HL-60 (cell line): ENCODE measurements around the gene DGKE.

ENCODE experiments used
- DNase-seq, 2 experiments: peaks; one replicate each; pipeline ENCODE4 v3.0.0-alpha.2; 2010 to 2020; ENCODE audit warnings: low read depth in 1 of 2, low spot score in 1 of 2
- H3K27ac ChIP-seq: fragments of 250-450 bp; sonication (Bioruptor Pico); replicated peaks from 2 replicates; pipeline ENCODE4 v1.5.1; 2020; ENCODE audit warnings: mild to moderate bottlenecking, moderate library complexity
- H3K27me3 ChIP-seq: fragments of 250-450 bp; sonication (Bioruptor Pico); 2 replicates; pipeline ENCODE4 v1.5.1; 2021; ENCODE audit warnings: mild to moderate bottlenecking, moderate library complexity; ENCODE audit not compliant: insufficient read depth, poor library complexity, severe bottlenecking
- H3K4me3 ChIP-seq: replicated peaks from 2 replicates; pipeline ENCODE4 v1.5.1; 2011; ENCODE audit warnings: mild to moderate bottlenecking, control low read depth, low read length; ENCODE audit not compliant: insufficient read depth
- CTCF ChIP-seq: IDR thresholded peaks from one replicate; pipeline ENCODE4 v1.5.1; 2011; ENCODE audit warnings: low read length, control low read depth, inconsistent platforms; ENCODE audit not compliant: insufficient read depth
- GABPA ChIP-seq: IDR thresholded peaks from 2 replicates; pipeline ENCODE4 v1.6.1; 2012; ENCODE audit warnings: low read depth
- POLR2AphosphoS5 ChIP-seq: IDR thresholded peaks from 2 replicates; pipeline ENCODE4 v1.6.1; 2012; ENCODE audit warnings: low read depth
- REST ChIP-seq: IDR thresholded peaks from 2 replicates; pipeline ENCODE4 v1.6.1; 2012; ENCODE audit warnings: low read depth; ENCODE audit not compliant: insufficient replicate concordance
- SPI1 ChIP-seq: IDR thresholded peaks from 2 replicates; pipeline ENCODE4 v1.6.1; 2012; ENCODE audit warnings: low read depth, mild to moderate bottlenecking, borderline replicate concordance

Gene DGKE

GRCh38 chr17:56807723-56808122 is 26.2 kb upstream of the DGKE start:
- H3K27ac ChIP-seq, result no peak overlapping the region
- H3K4me3 ChIP-seq, result no peak overlapping the region
- TF ChIP-seq REST (no peak), GABPA (no peak), POLR2AphosphoS5 (no peak), CTCF (no peak), SPI1 (no peak)
- DNase-seq, result no peak
- no peaks in the 10 kb centered on the region for H3K27me3 ChIP-seq

DNA sequence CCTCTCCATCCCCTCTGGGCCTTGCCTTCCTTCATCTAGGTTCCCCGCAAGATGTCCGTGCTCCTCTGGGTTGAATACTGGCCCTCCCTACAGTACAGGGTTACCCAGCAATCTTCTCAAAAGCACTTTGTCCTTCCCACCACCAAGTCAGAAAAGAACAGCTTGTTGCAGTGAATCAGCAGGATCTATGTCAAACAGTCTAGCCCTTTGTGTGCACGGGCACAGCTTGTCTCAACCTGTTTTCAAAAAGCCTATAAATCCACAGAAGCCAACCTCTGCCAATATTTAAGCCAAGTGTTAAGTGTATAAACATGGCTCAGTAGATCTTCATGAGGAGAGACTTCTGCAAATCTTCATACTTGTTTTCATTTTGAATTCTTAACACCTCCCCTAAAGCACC is 25.4 kb upstream of the DGKE start:
- DNase-seq, result no peak
- Histone ChIP-seq H3K27ac (no peak overlapping the region), H3K27me3 (no peaks in the 10 kb centered on the region), H3K4me3 (no peak overlapping the region)
- no peak for TF ChIP-seq GABPA
- no peak for TF ChIP-seq REST
- TF ChIP-seq POLR2AphosphoS5, result no peak
- no peak for TF ChIP-seq SPI1
- TF ChIP-seq CTCF, result no peak

DNA sequence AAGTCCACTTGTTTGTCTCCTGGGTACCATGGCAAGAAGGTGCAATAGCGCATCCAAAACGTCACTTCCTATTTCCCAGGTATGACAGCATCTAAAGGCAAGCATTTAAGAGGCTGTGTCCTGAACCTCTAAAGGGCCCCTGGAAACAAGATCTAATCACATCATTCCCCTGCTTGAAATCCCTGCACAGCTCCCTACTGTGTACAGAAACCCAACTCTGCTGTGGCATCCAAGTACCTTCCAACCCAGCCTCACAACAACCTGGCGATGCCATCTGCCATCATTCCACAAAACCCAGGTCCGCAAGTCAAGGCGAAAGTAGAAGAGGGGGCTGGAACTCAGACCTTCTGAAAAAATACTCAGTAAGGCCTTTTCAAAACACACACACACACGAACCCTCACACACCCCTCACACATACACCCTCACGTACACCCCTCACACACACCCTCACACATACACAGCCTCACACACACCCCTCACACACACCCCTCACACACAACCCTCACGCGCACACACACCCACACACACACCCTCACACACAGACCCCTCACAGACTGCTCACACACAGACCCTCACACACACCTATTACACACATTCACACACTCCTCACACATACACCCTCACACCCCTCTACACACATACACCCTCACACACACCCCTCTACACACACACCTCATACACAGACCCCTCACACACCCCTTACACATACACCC is 24.7 kb upstream of the DGKE start:
- Histone ChIP-seq H3K4me3 (no peak overlapping the region), H3K27me3 (no peaks in the 10 kb centered on the region), H3K27ac (no peak overlapping the region)
- DNase-seq, result no peak
- no peak for TF ChIP-seq SPI1
- no peak for TF ChIP-seq GABPA
- TF ChIP-seq REST, result no peak
- TF ChIP-seq POLR2AphosphoS5, result no peak
- TF ChIP-seq CTCF, result no peak
